T-helper 1 cell (primary cell): ENCODE data around the gene NIN.
A peak's percentile ranks its signal among the peaks of the same experiment; 100 is the strongest.
"Not testable (repeated sequence)": the region's sequence is repeated elsewhere in the genome, so short reads cannot be mapped to it uniquely, and the experiment has no call there.

Experiments
- DNase-seq, 5 donors: peaks; one replicate each; pipeline ENCODE4 v3.0.0-alpha.2; 2012 to 2020

Gene NIN

DNA sequence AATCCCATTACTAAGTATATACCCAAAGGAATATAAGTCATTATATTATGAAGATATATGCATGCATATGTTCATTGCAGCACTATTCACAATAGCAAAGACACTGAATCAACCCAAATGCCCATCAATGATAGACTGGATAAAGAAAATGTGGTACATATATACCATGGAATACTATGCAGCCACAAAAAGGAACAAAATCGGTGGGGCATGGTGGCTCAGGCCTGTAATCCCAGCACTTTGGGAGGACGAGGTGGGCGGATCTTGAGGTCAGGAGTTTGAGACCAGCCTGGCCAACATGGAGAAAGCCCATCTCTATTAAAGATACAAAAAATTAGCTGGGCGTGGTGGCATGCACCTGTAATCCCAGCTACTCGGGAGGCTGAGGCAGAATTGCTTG lies 15.4 kb downstream of the NIN start:
- DNase-seq: not testable (repeated sequence)

DNA sequence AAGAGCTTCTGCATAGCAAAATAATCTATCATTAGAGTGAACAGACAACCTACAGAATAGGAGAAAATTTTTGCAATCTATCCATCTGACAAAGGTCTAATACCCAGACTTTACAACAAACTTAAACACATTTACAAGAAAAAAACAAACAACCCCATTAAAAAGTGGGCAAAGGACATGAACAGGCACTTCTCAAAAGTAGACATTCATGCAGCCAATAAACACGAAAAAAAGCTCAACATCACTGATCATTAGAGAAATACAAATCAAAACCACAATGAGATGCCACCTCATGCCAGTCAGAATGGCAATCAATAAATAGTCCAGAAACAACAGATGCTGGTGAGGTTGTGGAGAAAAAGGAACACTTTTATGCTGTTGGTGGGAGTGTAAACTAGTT lies 15.9 kb downstream of the NIN start:
- not testable (repeated sequence) for DNase-seq

- no peak for DNase-seq
Observed at GRCh38 chr14:50814161-50814560, 16.8 kb downstream of the NIN start.

GRCh38 chr14:50813544-50813863 lies 17.5 kb downstream of the NIN start:
- DNase-seq: peak in 2 of 5 donors; percentile 7 to 66

DNA sequence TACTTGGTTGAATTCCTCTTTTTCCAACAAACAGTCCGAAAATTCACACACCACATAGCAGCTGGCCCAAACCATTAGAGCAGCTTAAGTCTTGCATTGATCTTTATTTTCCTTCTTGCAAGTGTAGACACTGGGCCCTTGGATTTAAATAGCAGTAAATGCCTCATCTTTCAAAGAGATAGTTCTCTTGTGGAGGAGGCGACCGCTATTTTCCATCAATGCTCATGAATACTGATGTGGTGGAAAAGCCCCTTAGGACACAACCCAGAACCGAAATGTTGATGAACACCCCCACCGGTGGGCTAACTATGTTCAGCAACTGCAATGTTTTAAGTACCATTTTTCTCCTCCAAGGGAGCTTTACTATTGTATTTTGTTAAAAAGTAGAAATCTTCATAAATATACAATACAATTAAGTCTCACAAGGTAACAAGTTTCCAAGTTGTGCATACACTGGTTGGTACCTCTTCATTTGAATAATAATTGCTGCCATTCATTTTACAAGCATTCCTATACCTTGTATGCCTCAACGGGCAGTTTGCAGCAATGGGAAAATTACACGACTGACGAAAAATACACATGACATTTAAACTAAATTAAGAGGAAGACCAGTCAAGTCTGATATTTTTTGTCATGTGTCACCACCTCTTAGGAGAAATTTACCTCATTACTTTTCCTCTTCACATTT lies 18.0 kb downstream of the NIN start:
- no peak for DNase-seq

GRCh38 chr14:50812180-50812579 lies 18.8 kb downstream of the NIN start:
- no peak for DNase-seq

DNA sequence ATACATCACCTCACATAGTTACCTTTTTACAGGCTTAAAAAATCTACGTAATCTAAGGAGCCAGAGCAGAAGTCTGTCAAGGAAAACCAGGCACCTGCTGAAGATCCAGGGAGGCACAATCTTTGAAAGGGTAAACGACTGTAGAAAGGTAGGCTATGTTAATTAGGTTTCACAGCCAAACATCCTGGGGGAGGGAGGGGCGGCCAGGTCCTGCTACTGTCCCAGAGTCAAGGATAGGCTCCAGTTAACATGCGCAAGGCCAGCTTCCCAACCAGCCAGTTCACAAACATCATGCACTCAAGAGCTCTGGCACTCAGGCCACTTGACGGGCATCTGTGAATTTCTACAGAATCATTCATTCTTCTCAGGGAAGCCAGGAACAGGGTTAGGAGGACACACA lies 22.9 kb downstream of the NIN start:
- no peak for DNase-seq

DNA sequence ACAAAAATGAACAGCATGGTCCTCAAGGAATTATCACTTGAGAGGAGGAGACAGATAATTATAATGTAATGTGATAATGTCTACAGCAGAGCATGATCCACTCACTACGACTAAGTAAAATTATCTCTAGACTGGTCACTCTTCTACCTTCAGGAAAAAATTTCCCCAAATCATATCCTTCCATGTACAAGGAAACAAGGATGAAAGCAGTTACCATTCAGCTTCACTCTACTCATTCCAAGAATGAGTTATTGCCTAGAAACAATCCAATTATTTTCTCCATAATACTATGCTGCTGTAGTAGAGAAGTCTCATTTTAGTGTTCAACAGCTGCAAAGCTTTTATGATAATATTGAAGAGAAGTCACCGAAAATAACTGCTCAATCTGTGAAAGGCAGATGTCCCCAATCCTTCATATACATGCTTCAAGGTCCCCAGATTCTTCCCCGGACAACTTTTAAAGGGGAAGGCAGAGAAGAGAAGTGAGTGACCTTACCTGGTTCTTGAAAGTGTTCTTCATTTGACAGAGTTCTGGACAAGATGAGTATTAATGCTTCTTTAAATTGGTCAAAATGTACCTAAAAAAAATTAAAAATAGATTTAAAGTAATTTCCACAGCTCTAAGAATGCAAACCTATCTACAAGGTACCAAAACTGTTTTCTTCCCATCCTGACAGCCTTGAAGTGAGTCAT lies 24.6 kb downstream of the NIN start:
- no peak for DNase-seq

- DNase-seq: no peak
Observed at GRCh38 chr14:50805396-50805795, 25.6 kb downstream of the NIN start.

GRCh38 chr14:50804181-50804721 lies 26.7 kb downstream of the NIN start:
- DNase-seq: no peak

DNA sequence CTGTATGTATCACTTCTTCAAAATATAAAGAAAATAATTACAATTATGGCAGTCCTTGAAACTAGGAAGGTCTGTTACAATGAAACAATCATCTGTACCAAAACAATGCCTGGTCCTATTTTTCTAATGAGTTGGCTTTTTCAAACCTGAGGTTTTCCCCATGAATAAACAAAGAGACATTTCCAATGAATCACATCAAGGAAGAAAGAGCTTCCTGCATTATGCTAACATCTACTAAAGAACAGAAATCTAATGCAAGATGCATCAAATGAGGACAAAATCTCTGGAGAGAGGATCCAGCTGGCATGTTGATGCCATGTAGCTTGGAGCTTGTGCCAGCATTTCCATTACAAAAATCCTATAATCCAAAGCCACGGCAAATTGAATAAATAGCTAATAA lies 29.3 kb downstream of the NIN start:
- no peak for DNase-seq

DNA sequence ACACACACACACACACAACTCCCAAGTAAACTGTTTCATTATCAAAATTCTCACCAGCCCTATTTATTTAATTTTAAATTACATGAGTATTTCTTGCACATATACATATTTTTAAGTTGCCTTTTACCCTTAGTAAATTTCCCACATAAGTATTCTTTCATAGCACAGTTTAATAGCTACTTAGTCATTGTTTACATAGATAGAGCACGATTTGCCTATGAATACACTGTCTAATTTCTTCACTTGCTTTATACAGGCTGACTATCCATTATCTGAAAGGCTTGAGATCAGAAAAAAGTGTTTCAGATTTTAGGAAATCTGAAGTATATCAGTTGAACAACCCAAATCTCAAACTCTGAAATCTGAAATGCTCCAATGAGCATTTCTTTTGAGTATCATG lies 30.9 kb downstream of the NIN start:
- no peak for DNase-seq

GRCh38 chr14:50798048-50798421 lies 32.9 kb downstream of the NIN start:
- DNase-seq: no peak

- no peak for DNase-seq
Observed at GRCh38 chr14:50797250-50798047, 33.5 kb downstream of the NIN start.

GRCh38 chr14:50796390-50796789 lies 34.6 kb downstream of the NIN start:
- DNase-seq: no peak

- no peak for DNase-seq
Observed at GRCh38 chr14:50795909-50796308, 35.1 kb downstream of the NIN start.

DNA sequence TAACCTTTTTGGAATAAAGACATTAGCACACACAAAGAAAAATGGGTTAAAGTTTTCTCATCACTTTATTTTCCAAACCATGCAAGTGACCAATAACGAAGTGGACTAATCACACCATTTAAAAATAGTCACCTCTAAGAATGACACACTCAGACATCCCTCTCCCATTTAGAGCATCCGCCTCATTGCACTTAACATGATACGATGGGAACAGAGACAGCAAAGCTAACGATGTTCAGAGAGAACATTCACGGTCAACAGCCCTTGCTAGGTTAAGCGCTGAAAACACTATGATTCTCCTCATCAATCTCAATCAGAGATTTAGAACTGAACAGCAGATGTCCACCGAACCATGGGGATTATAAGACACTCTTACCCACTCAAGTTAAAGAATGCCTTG lies 35.8 kb downstream of the NIN start:
- DNase-seq: no peak

GRCh38 chr14:50794068-50794645 lies 36.8 kb downstream of the NIN start:
- no peak for DNase-seq

DNA sequence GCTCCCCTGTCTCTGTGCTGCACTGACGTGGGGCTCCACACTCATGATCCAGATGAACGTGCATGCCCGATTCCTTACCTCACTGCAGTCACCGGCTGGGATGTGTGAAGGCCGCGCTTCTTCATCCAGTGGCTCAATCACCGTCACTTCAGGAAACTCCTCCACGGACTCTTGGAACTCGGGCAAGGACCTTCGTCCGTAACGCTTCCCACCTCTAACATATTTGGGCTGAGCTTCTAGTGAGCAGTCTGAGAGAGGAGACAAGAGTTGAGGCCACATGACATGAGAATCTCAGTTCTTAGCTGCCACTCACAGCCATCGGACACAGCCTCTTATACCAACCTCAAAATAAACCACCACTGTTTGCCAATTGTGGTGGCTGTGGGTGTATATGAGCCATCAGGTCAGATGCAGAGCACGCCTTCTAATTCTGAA lies 38.3 kb downstream of the NIN start:
- no peak for DNase-seq

- DNase-seq: peak in 1 of 5 donors; percentile 27
Observed at GRCh38 chr14:50792051-50792477, 38.9 kb downstream of the NIN start.

GRCh38 chr14:50791201-50791600 lies 39.8 kb downstream of the NIN start:
- DNase-seq: no peak

- no peak for DNase-seq
Observed at GRCh38 chr14:50790589-50790988, 40.4 kb downstream of the NIN start.
